Embryonic facial prominence (tissue), 1 donor: Measurements from ENCODE around the gene EPSTI1.
"Not testable (repeated sequence)": the region's sequence is repeated elsewhere in the genome, so short reads cannot be mapped to it uniquely, and the experiment has no call there.

Source experiments
- DNase-seq: peaks from one replicate; pipeline ENCODE4 v3.0.0-alpha.2; 2016; ENCODE audit errors: extremely low spot score

Gene EPSTI1, protein sequence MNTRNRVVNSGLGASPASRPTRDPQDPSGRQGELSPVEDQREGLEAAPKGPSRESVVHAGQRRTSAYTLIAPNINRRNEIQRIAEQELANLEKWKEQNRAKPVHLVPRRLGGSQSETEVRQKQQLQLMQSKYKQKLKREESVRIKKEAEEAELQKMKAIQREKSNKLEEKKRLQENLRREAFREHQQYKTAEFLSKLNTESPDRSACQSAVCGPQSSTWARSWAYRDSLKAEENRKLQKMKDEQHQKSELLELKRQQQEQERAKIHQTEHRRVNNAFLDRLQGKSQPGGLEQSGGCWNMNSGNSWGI

DNA sequence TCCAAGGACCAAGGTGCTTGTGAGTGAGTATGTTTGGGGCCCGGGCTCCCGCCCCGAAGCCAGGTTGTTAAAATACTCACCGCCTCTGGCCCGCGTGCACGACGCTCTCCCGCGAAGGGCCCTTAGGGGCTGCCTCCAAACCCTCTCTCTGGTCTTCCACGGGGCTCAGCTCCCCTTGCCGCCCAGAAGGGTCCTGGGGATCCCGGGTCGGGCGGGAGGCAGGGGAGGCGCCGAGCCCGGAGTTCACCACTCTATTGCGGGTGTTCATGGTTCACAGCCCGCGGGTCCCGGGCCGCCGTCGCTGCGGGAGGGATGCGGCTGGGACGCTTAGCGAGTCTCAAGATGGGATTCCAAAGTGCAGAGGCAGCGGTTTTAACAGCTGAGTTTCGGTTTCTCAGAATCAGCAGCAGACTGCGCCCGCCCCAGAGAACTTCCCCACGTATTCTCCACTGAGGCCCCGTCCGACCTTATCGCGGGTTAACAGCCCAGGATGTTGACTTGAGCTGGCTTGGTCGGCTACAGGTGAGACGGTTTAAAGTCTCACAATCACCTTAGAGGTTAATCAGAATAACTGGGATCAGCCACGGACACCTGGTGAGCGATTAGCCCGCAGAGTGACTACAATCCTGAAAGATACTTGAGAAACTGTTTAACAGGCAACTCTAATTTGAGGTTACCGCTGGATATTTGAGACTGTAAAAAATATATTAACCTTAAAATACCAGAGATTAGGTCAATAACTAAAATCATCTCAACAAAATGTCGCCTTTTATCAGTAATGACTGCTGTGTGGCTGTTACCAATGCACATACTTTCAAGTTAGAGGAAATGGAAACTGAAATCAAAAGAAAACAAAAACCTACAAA is at the start of gene EPSTI1:
TSS of gene EPSTI1 (minus strand) at position 344 of the 866 bp plus-strand sequence. CDS start at position 268, 76 bp downstream.
- no peak for DNase-seq

- no peak for DNase-seq
Observed at GRCh38 chr13:43041369-43041921, 49.4 kb upstream of the EPSTI1 start.

GRCh38 chr13:43040581-43041368 is 48.7 kb upstream of the EPSTI1 start:
- DNase-seq, result not testable (repeated sequence)

DNA sequence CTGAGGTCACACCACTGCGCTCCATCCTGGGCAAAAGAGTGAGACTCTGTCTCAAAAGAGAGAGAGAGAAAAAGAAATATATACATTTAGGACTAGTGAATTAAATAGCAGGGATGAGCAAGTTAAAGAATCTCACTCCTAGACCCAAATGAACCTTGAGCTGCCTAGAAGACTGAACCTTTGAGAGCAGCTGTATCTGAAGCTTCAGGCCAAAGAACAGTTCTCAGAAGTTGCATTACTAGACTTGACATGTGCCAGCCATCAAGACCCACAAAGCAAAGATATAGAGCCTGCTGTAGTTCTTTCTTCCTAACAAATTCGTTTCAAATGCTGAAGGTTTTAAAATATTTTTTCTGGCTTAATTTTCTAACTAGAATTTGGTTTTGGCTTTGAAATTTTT is 47.9 kb upstream of the EPSTI1 start:
- no peak for DNase-seq

DNA sequence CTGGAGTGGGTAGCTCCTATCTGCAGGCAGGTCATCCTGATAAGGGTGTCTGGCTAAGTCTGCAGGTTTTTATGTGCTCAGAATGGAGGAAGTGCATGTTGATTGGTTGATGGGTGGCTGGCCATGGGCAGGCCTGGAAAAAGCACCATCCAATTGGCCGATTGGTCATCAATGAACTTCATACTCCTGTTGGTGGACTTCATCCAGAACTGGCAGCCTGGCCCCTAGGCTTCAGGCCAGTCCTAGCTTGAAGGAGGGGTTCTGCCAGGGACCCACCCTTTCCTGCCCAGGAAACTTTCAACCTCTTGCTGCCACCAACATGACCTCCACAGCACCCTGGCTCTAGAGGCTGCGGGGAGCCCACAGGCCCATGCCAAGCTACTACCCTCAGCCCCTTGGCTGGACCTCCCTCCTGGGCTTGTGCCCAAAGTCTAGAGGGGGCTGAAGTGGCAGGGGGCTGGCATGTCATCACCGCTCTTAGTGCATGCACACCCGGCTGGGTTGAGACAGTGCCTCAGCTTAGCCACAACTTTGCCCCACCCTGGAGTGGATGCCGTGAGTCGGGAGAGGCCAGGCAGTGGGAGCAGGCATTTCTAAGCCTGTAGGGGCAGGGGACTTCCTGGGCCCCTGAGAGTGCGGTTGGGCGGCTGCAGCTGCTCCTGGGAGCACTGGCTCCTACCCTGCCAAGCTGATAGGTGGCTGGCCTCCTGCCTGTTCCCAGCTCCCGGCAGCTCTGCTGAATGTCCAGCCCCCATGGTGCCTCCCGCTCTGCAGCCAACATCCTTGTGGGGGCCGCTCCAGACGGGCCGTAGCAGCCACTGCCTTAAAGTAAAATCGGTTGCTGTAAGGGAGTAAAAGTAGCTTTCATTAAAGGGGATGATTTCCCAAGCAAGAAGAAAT is 44.6 kb upstream of the EPSTI1 start:
- no peak for DNase-seq

DNA sequence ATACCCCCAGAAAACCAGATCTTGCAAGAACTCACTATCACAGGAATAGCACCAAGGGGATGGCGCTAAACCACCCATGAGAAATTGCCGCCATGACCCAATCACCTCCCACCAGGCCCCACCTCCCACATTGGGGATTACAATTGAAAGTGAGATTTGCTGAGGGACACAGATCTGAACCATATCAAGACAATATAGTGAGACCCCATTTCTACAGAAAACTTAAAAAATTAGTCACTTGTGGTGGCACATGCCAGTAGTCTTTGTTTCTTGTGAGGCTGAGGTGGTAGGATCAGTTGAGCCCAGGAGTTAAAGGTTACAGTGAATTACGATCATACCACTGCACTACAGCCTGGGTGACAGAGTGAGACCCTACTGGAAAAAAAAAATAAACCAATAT is 41.0 kb upstream of the EPSTI1 start:
- no peak for DNase-seq

DNA sequence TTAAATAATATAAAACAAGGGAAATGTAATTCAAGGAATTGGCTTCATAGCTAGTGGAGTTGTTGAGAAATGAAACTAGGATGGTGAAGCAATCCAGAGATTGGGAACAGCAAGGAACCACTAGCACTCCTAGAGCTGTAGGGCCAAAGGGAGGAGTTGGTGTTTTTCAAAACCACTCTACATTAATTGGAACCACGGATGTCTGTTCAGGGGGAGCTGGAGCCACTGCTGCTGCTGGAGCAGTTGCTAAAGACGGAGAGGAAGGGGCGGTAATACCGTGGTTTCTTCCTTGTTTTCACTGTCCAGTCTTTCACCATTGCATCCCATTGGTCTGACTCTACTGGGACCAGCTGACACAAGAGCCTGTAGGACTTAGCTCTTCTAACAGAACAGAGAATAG is 39.8 kb upstream of the EPSTI1 start:
- DNase-seq, result no peak

- DNase-seq, result no peak
Observed at GRCh38 chr13:43030548-43030947, 38.5 kb upstream of the EPSTI1 start.

- no peak for DNase-seq
Observed at GRCh38 chr13:43026262-43026661, 34.2 kb upstream of the EPSTI1 start.

GRCh38 chr13:43023289-43023963 is 31.4 kb upstream of the EPSTI1 start, which contains the start of gene DNAJC15:
Gene DNAJC15, plus strand, starts transcription at chr13:43023586. Its CDS starts 41 bp downstream, at chr13:43023627.
- peak; percentile 77 for DNase-seq

- DNase-seq, result no peak
Observed at GRCh38 chr13:43022934-43023288, 30.9 kb upstream of the EPSTI1 start.

- DNase-seq, result no peak
Observed at GRCh38 chr13:43021926-43022670, 30.1 kb upstream of the EPSTI1 start.

GRCh38 chr13:43020794-43021193 is 28.8 kb upstream of the EPSTI1 start:
- no peak for DNase-seq

DNA sequence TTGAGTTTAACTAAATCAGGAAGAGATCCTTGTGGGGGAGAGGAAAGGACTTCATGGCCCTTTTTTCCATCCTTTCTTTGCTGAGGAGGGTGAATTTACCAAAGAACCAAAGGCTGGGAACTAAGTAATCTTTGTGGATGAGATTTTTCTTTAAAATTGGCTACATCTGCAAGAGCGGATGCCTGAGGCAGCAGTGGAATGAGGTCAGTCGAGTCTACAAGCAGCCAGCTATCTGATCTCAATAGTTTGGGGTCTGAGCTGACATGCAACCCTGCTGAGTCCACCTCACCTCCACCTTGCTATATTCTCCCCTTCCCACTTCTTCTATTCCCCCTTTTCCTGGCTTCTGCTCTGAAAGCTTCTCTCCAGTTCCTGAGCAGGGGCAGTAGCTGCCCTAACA is 27.8 kb upstream of the EPSTI1 start:
- DNase-seq, result no peak

DNA sequence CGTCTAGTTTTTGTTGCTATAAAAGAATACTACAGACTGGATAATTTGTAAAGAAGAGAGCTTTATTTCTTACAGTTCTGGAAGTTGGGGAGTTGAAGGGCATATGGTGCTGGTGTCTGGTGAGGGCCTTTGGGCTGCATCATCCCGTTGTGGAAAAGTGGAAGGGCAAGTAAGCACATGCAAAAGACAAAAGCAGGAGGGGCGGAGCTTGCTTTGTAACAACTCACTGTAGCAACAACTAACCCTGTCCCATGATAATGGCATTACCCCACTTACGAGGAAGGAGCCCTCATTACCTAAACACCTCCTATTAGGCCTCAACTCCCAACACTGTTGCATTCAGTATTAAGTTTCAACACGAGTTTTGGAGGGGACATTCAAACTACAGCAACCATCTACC is 24.2 kb upstream of the EPSTI1 start:
- DNase-seq, result no peak

- DNase-seq, result no peak
Observed at GRCh38 chr13:43014162-43014561, 22.1 kb upstream of the EPSTI1 start.

GRCh38 chr13:43009506-43009905 is 17.5 kb upstream of the EPSTI1 start:
- no peak for DNase-seq

GRCh38 chr13:43008596-43008995 is 16.6 kb upstream of the EPSTI1 start:
- no peak for DNase-seq

GRCh38 chr13:43006893-43007631 is 15.0 kb upstream of the EPSTI1 start:
- DNase-seq, result no peak
